Gastrocnemius medialis (tissue), 4 donors: ENCODE data around the gene CPEB3. TPM values are rescaled to one million over a fixed set of nuclear protein-coding genes. Genes with fewer than 3 reads are reported as not detected.

Experiments
- ATAC-seq, 2 donors: fragments of 150-250 bp; one replicate each; pipeline ENCODE4 v1.9.1; 2016
- DNase-seq, 2 donors: peaks; one replicate each; pipeline ENCODE4 v3.0.0-alpha.2; 2019
- H3K27ac ChIP-seq, 4 donors: fragments of 200-600 bp; sonication (generic); 1 replicate in 1 of 4; 2 replicates in 3 of 4; pipeline ENCODE4 v1.5.1; 2016 to 2018; ENCODE audit warnings: mild to moderate bottlenecking in 2 of 4, moderate library complexity in 1 of 4
- H3K27me3 ChIP-seq, 3 donors: fragments of 200-600 bp; sonication (generic) in 2 of 3; 1 replicate in 1 of 3; 2 replicates in 2 of 3; pipeline versions ENCODE4 v1.5.1 to v1.6.0; 2016 to 2019; ENCODE audit warnings: mild to moderate bottlenecking in 1 of 3, moderate library complexity in 1 of 3
- H3K36me3 ChIP-seq, 2 donors: fragments of 200-600 bp; sonication (generic) in 1 of 2; one replicate each; pipeline ENCODE4 v1.5.1; 2017 to 2018
- H3K4me1 ChIP-seq, 2 donors: fragments of 200-600 bp; sonication (generic) in 1 of 2; one replicate each; pipeline ENCODE4 v1.5.1; 2016 to 2017; ENCODE audit warnings: mild to moderate bottlenecking in 2 of 2
- H3K4me3 ChIP-seq, 4 donors: fragments of 200-600 bp; sonication (generic) in 3 of 4; 1 replicate in 1 of 4; 2 replicates in 3 of 4; pipeline ENCODE4 v1.5.1; 2016 to 2019; ENCODE audit warnings: mild to moderate bottlenecking in 2 of 4
- H3K9me3 ChIP-seq, 3 donors: fragments of 200-600 bp; sonication (generic) in 2 of 3; 1 replicate in 1 of 3; 2 replicates in 2 of 3; pipeline ENCODE4 v1.5.1; 2016 to 2019
- POLR2A ChIP-seq, 2 donors: fragments of 450-650 bp; IDR thresholded peaks; one replicate each; pipeline ENCODE4 v1.6.1; 2017; ENCODE audit warnings: antibody characterized with exemption in 2 of 2, mild to moderate bottlenecking in 2 of 2, moderate library complexity in 2 of 2
- in situ Hi-C, 4 donors: fragments of 200-750 bp; cut with MboI; loops; one replicate each; pipeline versions ENCODE4 v1.15.0 to v1.8.0; 2017; ENCODE audit warnings: low sequenced_read_pairs in 4 of 4
- intact Hi-C: fragments of 100-400 bp; cut with DNase I; formaldehyde crosslinking; loops from one replicate; pipeline ENCODE4 v1.15.1; 2023; ENCODE audit warnings: low total_unique reads
- total RNA-seq, 4 donors: library from RNA; depleted of rRNA; stranded (reverse); fragments of >200 nt; gene quantifications; one replicate each; pipeline versions ENCODE4 v1.1.0 to v1.2.3, GENCODE V29; 2016
- TF ChIP-seq, protein P1 (sequence below), 5 experiments: fragments of 450-650 bp in 3 of 5; fragments of 200-600 bp in 2 of 5; sonication (generic) in 2 of 5; IDR thresholded peaks in 4 of 5; conservative IDR thresholded peaks in 1 of 5; 1 replicate in 4 of 5; 2 replicates in 1 of 5; pipeline ENCODE4 v1.5.1; 2016 to 2019; ENCODE audit warnings: antibody characterized with exemption in 5 of 5, mild to moderate bottlenecking in 3 of 5, moderate library complexity in 3 of 5

The CPEB3 gene
- total RNA-seq, 4 donors from 2014 or later: 14.5 to 22.5 (median 18.0) TPM

- ATAC-seq (no peak), DNase-seq (no peak)
- intact Hi-C loops (no loop called here), in situ Hi-C loops (no loop called here)
- H3K9me3 ChIP-seq: no peaks in the 10 kb centered on the region
- no peaks in the 10 kb centered on the region for H3K36me3 ChIP-seq
- H3K27ac ChIP-seq: peak overlapping the region in 1 of 4 donors; percentile 45
- TF ChIP-seq POLR2A (IDR thresholded peaks at IDR 0.05): no peak
- TF ChIP-seq, protein P1, sequence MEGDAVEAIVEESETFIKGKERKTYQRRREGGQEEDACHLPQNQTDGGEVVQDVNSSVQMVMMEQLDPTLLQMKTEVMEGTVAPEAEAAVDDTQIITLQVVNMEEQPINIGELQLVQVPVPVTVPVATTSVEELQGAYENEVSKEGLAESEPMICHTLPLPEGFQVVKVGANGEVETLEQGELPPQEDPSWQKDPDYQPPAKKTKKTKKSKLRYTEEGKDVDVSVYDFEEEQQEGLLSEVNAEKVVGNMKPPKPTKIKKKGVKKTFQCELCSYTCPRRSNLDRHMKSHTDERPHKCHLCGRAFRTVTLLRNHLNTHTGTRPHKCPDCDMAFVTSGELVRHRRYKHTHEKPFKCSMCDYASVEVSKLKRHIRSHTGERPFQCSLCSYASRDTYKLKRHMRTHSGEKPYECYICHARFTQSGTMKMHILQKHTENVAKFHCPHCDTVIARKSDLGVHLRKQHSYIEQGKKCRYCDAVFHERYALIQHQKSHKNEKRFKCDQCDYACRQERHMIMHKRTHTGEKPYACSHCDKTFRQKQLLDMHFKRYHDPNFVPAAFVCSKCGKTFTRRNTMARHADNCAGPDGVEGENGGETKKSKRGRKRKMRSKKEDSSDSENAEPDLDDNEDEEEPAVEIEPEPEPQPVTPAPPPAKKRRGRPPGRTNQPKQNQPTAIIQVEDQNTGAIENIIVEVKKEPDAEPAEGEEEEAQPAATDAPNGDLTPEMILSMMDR (IDR thresholded peaks at IDR 0.05 in 4 of 5, conservative IDR thresholded peaks at IDR 0.05 in 1 of 5): no peak
- no peaks in the 10 kb centered on the region for H3K27me3 ChIP-seq
- H3K4me3 ChIP-seq: peak overlapping the region in 1 of 4 donors; percentile 9
- H3K4me1 ChIP-seq: peaks cover 8 to 13% of the 10 kb centered on the region in 2 donors
Measured at GRCh38 chr10:92156874-92157773, 133.8 kb downstream of the CPEB3 start.

DNA sequence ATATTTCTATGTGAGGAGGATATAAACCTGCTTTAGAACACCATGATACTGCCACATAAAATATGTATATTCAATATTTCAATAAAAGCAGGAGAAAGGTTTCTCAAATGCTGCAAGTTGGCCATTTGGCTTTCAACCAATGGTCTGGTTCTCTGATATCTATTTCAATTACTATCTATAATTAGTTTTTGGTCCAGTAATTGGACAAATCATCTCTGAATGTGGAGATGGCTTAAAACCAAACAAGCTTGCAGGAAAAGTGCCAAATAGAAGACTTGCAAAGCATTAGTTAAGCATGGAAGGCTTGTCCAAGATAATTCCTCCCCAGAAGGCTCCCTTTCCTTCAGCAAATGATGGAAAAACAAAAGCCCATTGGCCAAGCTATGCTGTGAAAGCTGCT, 140.1 kb downstream of the CPEB3 start:
- no peak for TF ChIP-seq POLR2A (IDR thresholded peaks at IDR 0.05)
- TF ChIP-seq, protein P1 (IDR thresholded peaks at IDR 0.05 in 4 of 5, conservative IDR thresholded peaks at IDR 0.05 in 1 of 5): no peak
- in situ Hi-C loops (no loop called here), intact Hi-C loops (no loop called here)
- no peak for DNase-seq
- Histone ChIP-seq H3K9me3 (no peaks in the 10 kb centered on the region), H3K27ac (no peak overlapping the region), H3K36me3 (no peaks in the 10 kb centered on the region), H3K27me3 (no peaks in the 10 kb centered on the region), H3K4me1 (peaks cover 34 to 64% of the 10 kb centered on the region in 2 donors), H3K4me3 (no peak overlapping the region)
- ATAC-seq: no peak

DNA sequence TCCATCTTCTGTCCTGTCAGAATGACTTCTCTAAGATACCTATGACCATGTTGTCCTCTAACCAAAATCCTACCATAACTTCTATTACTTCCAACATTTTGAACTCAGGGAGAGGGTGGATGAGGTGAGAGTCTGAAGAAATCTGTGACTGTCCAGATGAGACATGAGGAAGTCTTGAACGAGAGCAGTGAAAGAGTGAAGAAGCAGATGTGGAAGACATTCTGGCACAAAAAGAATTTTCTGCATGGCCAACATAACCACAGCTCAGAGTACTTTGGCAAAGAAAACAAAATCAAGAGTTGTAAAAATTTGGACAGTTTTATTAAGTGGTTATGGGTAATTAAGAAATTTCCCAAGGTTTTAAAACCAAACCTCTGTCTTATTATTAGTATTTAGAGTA, 141.6 kb downstream of the CPEB3 start:
- no peaks in the 10 kb centered on the region for H3K36me3 ChIP-seq
- no peaks in the 10 kb centered on the region for H3K27me3 ChIP-seq
- no peak for TF ChIP-seq POLR2A (IDR thresholded peaks at IDR 0.05)
- TF ChIP-seq, protein P1 (IDR thresholded peaks at IDR 0.05 in 4 of 5, conservative IDR thresholded peaks at IDR 0.05 in 1 of 5): no peak
- peak overlapping the region in 1 of 4 donors; percentile 0 for H3K27ac ChIP-seq
- H3K4me1 ChIP-seq: peaks cover 45 to 62% of the 10 kb centered on the region in 2 donors
- ATAC-seq (no peak), DNase-seq (no peak)
- no peaks in the 10 kb centered on the region for H3K9me3 ChIP-seq
- no peak overlapping the region for H3K4me3 ChIP-seq
- intact Hi-C loops (no loop called here), in situ Hi-C loops (no loop called here)

- in situ Hi-C loops (no loop called here), intact Hi-C loops (no loop called here)
- no peaks in the 10 kb centered on the region for H3K9me3 ChIP-seq
- peaks cover 39 to 57% of the 10 kb centered on the region in 2 donors for H3K4me1 ChIP-seq
- no peak for DNase-seq
- no peak for ATAC-seq
- peak overlapping the region; percentile 50 to 66 (median 62) for H3K27ac ChIP-seq
- no peak overlapping the region for H3K4me3 ChIP-seq
- TF ChIP-seq POLR2A (IDR thresholded peaks at IDR 0.05): no peak
- TF ChIP-seq, protein P1 (IDR thresholded peaks at IDR 0.05 in 4 of 5, conservative IDR thresholded peaks at IDR 0.05 in 1 of 5): no peak
- H3K27me3 ChIP-seq: no peaks in the 10 kb centered on the region
- H3K36me3 ChIP-seq: no peaks in the 10 kb centered on the region
Measured at GRCh38 chr10:92146781-92147180, 144.1 kb downstream of the CPEB3 start.
